OCI-LY7 (cell line): Measurements from ENCODE around the gene RIC1. TPM values are rescaled to one million over a fixed set of nuclear protein-coding genes. Genes with fewer than 3 reads are reported as not detected.

Experiments
- BruUV-seq: library from RNA; stranded (reverse); fragments of 400-500 nt; replicated peaks from 2 replicates; lab custom pipeline; 2021; lab: Mats Ljungman, UMichigan
- CTCF ChIA-PET: fragments of 300-600 bp; sonication (Branson Sonifier 250); formaldehyde crosslinking; loops from one replicate; lab custom pipeline; 2022; ENCODE audit warnings: antibody characterized with exemption; ENCODE audit not compliant: unreplicated experiment; lab: Charles Lee
- POLR2A ChIA-PET: fragments of 300-600 bp; sonication (Branson Sonifier 250); formaldehyde crosslinking; loops from one replicate; lab custom pipeline; 2022; ENCODE audit warnings: antibody characterized with exemption; lab: Charles Lee
- DNase-seq: peaks from one replicate; pipeline ENCODE4 v3.0.0-alpha.2; 2015; ENCODE audit warnings: low spot score
- H2AFZ ChIP-seq: fragments of 200-600 bp; sonication (generic), shearing (Covaris generic); 2 replicates; pipeline ENCODE4 v1.6.1; 2014; ENCODE audit warnings: mild to moderate bottlenecking, antibody characterized with exemption, low read length, moderate library complexity
- H3K27ac ChIP-seq: fragments of 200-600 bp; sonication (generic); 2 replicates; pipeline ENCODE4 v1.5.1; 2014; ENCODE audit warnings: mixed run types, low read depth, mild to moderate bottlenecking, moderate library complexity, low read length, inconsistent platforms; ENCODE audit not compliant: poor library complexity, severe bottlenecking
- H3K36me3 ChIP-seq: fragments of 200-600 bp; sonication (generic); 2 replicates; pipeline ENCODE4 v1.6.1; 2014; ENCODE audit warnings: mild to moderate bottlenecking, antibody characterized with exemption, low read length, moderate library complexity, mixed read lengths; ENCODE audit not compliant: insufficient read depth
- H3K4me1 ChIP-seq: fragments of 200-600 bp; sonication (generic); 2 replicates; pipeline ENCODE4 v1.5.1; 2014; ENCODE audit warnings: mild to moderate bottlenecking, low read length; ENCODE audit not compliant: insufficient read depth, poor library complexity, severe bottlenecking
- H3K4me2 ChIP-seq: fragments of 200-600 bp; sonication (generic); 2 replicates; pipeline ENCODE4 v1.6.1; 2014; ENCODE audit warnings: mild to moderate bottlenecking, low read length
- H3K4me3 ChIP-seq: fragments of 200-600 bp; sonication (generic); 2 replicates; pipeline ENCODE4 v1.5.1; 2014; ENCODE audit warnings: mild to moderate bottlenecking, low read depth, low read length; ENCODE audit not compliant: poor library complexity, severe bottlenecking
- H3K79me2 ChIP-seq: fragments of 200-600 bp; sonication (generic); 2 replicates; pipeline ENCODE4 v1.6.1; 2016; ENCODE audit warnings: low read depth, mild to moderate bottlenecking, low read length, moderate library complexity, mixed read lengths; ENCODE audit not compliant: insufficient read depth
- H3K9me2 ChIP-seq: fragments of 200-600 bp; sonication (generic); 2 replicates; pipeline ENCODE4 v1.6.1; 2016; ENCODE audit warnings: mild to moderate bottlenecking, low read length, mixed read lengths; ENCODE audit not compliant: insufficient read depth
- H3K9me3 ChIP-seq: fragments of 200-600 bp; sonication (generic); 2 replicates; pipeline ENCODE4 v1.6.1; 2014; ENCODE audit warnings: mild to moderate bottlenecking, mixed run types, low read length, mixed read lengths
- H4K20me1 ChIP-seq: fragments of 200-600 bp; sonication (generic); 2 replicates; pipeline ENCODE4 v1.6.1; 2014; ENCODE audit warnings: mild to moderate bottlenecking, antibody characterized with exemption, low read length, moderate library complexity, mixed read lengths; ENCODE audit not compliant: insufficient read depth
- CTCF ChIP-seq: fragments of 200-600 bp; sonication (generic); conservative IDR thresholded peaks from 2 replicates; pipeline ENCODE4 v1.5.1; 2014; ENCODE audit warnings: mild to moderate bottlenecking, antibody characterized with exemption, low read length, moderate library complexity, mixed read lengths
- EZH2phosphoT487 ChIP-seq: fragments of 200-600 bp; sonication (generic); IDR thresholded peaks from 2 replicates; pipeline ENCODE4 v1.6.1; 2018; ENCODE audit warnings: low read depth, borderline replicate concordance, mild to moderate bottlenecking, mixed run types, antibody characterized with exemption, low read length, moderate library complexity, mixed read lengths
- intact Hi-C: fragments of 100-400 bp; cut with micrococcal nuclease; formaldehyde crosslinking; loops from one replicate; pipeline ENCODE4 v1.10.0; 2022; ENCODE audit not compliant: unreplicated experiment
- total RNA-seq, 2 experiments: library from RNA; depleted of rRNA in 1 of 2; stranded (reverse); fragments of >200 nt in 1 of 2; shearing (Covaris generic) in 1 of 2; gene quantifications; 2 replicates each; pipeline ENCODE4 v1.2.3, GENCODE V29; 2014 to 2022

RIC1 gene
- total RNA-seq, 2 experiments from 2014 or later: 77.0 to 84.6 TPM

- Histone ChIP-seq H2AFZ (no peak overlapping the region), H3K79me2 (peaks cover 24% of the 10 kb centered on the region; the same call in 1 of the 2 replicates), H3K36me3 (peaks cover 45% of the 10 kb centered on the region), H3K27ac (no peak overlapping the region), H3K4me3 (no peak overlapping the region), H4K20me1 (no peaks in the 10 kb centered on the region), H3K9me3 (peaks cover 13% of the 10 kb centered on the region; the same call in 1 of the 2 replicates), H3K4me2 (no peak overlapping the region), H3K4me1 (peaks cover 21% of the 10 kb centered on the region), H3K9me2 (no peaks in the 10 kb centered on the region)
- no peak for DNase-seq
- ChIA-PET CTCF (interaction anchor here (0.6 kb wide), 1 partner anchor 10 kb away, joined by 3 read pairs; no protein-coding TSS in a partner anchor), POLR2A (interaction anchor here (0.6 to 4.8 kb wide), 5 partner anchors 9 to 193 kb away, joined by 3 to 25 read pairs (median 11); partner anchors contain the start of gene RIC1)
- 0 out of 2 replicates have a peak, but pooled peaks have one; percentile 22 for TF ChIP-seq CTCF
- no peak for TF ChIP-seq EZH2phosphoT487
- TSS peak; percentile 9 for BruUV-seq
- intact Hi-C loops: no loop called here
Measured at GRCh38 chr9:5610491-5610890, 18.4 kb upstream of the RIC1 start.

- intact Hi-C loops: no loop called here
- H4K20me1 ChIP-seq: no peaks in the 10 kb centered on the region; the same call in 1 of the 2 replicates
- CTCF ChIA-PET: no interaction called here
- peaks cover 28% of the 10 kb centered on the region for H3K4me1 ChIP-seq
- no peak for TF ChIP-seq CTCF
- TF ChIP-seq EZH2phosphoT487: no peak
- peaks cover 35% of the 10 kb centered on the region for H3K79me2 ChIP-seq
- H3K9me3 ChIP-seq: peaks cover 10% of the 10 kb centered on the region; the same call in 1 of the 2 replicates
- POLR2A ChIA-PET: interaction anchor here (0.8 to 4.8 kb wide), 5 partner anchors 11 to 23 kb away, joined by 3 to 25 read pairs (median 6); partner anchors contain the start of gene RIC1
- H3K4me3 ChIP-seq: no peak overlapping the region
- H2AFZ ChIP-seq: no peak overlapping the region
- peaks cover 48% of the 10 kb centered on the region for H3K36me3 ChIP-seq
- DNase-seq: no peak
- no TSS peak for BruUV-seq
- no peaks in the 10 kb centered on the region for H3K9me2 ChIP-seq
- H3K4me2 ChIP-seq: no peak overlapping the region
- no peak overlapping the region for H3K27ac ChIP-seq
Measured at GRCh38 chr9:5611321-5612184, 17.4 kb upstream of the RIC1 start.
